D721Med (cell line): Measurements from ENCODE around the gene ZNF324.
"Not testable (repeated sequence)": the region's sequence is repeated elsewhere in the genome, so short reads cannot be mapped to it uniquely, and the experiment has no call there.

Source experiments
- DNase-seq: peaks from one replicate; pipeline ENCODE4 v3.0.0; 2011; ENCODE audit warnings: low spot score; ENCODE audit not compliant: insufficient read length
- FAIRE-seq: peaks from 2 replicates; lab custom pipeline; 2011; peaks lifted over from hg19 to GRCh38; lab: Jason Lieb, UNC
- CTCF ChIP-seq: IDR thresholded peaks from 2 replicates; pipeline ENCODE4 v1.5.1; 2012; ENCODE audit warnings: mild to moderate bottlenecking, control low read depth; ENCODE audit not compliant: insufficient read depth; ENCODE audit errors: missing control alignments

Gene ZNF324

GRCh38 chr19:58468216-58468839, 1.4 kb downstream of the ZNF324 start:
- FAIRE-seq (no peak), DNase-seq (no peak)
- no peak for TF ChIP-seq CTCF

- DNase-seq, result no peak
- TF ChIP-seq CTCF, result no peak
- FAIRE-seq, result no peak
These were observed 2.5 kb downstream of the ZNF324 start for GRCh38 chr19:58469241-58470013.

GRCh38 chr19:58470837-58471543, 4.1 kb downstream of the ZNF324 start:
- not testable (repeated sequence) for FAIRE-seq

GRCh38 chr19:58471736-58472135, 4.9 kb downstream of the ZNF324 start:
- DNase-seq (no peak), FAIRE-seq (no peak)
- TF ChIP-seq CTCF, result no peak

More at GRCh38 chr19:58470837-58471543, 4.1 kb downstream of the ZNF324 start:
- DNase-seq, result not testable (repeated sequence)

GRCh38 chr19:58473775-58474174, 6.9 kb downstream of the ZNF324 start:
- FAIRE-seq, result no peak
- no peak for DNase-seq
- TF ChIP-seq CTCF, result no peak

GRCh38 chr19:58474291-58474996, 7.6 kb downstream of the ZNF324 start:
- FAIRE-seq (no peak), DNase-seq (no peak)
- no peak for TF ChIP-seq CTCF
